HG03342 (cell line): Measurements from ENCODE around the gene RAB40C.

Experiments
- ATAC-seq: cut with Tn5 transposase; IDR thresholded peaks from one replicate; pipeline ENCODE4 v1.9.1; 2021; ENCODE audit warnings: mild to moderate bottlenecking, moderate library complexity; ENCODE audit not compliant: unreplicated experiment

Gene RAB40C

DNA sequence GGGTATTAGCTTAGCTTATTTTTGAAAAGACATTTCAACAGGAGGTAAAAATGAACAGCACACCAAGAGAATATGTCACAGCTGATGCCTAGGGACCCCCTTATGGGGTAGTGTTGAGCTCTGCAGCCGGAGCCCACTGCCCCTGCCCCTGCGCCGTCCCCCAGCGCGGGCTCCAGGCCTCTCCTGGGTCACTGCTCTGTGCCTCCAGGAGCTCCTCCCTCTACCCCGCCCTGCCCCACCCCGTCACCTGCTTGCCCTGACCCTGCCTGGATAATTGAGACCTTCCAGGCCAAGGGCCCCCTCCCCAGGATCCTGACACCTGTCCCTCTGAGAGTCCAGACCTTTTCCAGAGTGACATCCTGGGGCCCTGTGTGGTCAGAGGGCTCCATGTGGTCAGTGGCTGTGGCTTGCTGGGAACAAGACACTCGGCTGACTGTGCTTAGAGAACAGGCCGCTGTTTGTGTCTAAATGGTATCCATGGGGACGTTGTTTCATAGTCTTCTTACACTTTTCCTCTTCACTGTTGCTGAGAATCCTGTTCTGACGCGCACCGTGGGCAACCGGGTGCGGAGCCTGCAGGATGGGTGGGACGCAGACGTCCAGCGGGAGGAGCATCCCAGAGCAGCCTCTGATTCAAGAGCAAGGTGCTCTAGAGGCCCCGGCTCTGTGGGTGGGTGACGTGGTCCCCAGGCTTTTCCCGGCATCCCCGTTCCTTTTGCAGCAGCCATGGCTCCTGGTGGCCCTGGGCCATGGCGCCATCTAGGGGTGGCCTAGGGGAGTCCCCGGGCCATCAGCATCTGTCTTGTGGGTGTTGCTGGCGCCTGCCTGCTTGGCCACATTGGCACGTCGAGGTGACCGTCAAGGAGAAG is 20.9 kb downstream of the RAB40C start:
- ATAC-seq = no peak

DNA sequence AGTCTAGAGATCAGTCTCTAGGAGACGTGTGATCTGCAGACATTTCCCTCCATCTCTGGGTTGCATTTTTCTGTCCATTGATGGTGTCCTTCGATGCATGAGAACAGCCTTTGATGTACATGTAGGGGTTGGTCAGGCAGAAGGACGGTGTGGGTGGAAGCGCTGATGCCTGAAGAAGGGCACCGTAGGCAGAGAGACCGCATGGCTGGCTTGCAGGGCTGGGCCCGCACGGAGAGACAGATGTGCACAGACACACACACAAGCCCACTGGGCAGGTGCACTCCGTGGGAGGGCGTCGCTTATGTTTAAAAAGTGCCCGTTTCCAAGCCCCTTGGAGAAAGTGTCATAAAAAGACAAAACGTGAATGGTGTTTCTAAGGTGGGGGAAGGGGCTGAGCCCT is 25.3 kb downstream of the RAB40C start:
- no peak for ATAC-seq

DNA sequence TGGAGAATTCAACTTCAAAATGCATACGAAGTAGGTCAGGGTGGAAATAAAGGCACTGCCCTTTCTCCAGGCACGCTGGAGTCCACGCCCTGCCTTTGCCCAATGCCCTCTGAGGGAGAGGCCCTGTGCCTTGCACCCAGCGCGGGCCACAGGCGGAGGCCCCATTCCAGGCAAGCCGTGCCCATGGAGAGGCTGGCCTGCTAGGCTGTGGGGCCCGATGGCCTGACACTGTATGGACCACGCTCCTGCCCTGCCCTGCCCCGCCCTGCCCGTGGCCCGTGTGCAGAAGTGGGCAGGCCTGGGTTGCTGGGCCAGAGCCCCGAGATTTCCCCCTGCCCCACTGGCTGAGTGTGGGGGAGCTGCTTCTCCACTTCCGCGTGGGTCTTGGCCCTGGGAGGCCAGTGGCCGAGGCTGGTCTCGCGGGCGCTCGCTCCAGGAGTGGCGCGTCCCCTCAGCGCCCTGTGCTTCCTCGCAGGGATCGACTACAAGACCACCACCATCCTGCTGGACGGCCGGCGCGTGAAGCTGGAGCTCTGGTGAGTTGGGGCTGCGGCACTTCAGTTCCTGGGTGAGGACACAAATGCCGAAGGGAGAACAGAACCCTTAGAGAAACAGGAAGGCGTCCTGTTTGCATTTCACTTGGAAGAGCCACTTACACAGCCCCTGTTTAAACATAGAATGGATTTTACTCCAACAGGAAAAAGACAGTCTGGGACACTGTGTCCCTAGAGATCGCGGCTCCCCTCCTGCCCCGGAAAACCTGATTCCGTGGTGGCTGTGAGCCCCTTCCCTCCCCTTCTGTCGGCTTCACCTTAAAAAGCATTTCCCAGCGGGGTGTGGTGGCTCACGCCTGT is 27.1 kb downstream of the RAB40C start:
- ATAC-seq = no peak

DNA sequence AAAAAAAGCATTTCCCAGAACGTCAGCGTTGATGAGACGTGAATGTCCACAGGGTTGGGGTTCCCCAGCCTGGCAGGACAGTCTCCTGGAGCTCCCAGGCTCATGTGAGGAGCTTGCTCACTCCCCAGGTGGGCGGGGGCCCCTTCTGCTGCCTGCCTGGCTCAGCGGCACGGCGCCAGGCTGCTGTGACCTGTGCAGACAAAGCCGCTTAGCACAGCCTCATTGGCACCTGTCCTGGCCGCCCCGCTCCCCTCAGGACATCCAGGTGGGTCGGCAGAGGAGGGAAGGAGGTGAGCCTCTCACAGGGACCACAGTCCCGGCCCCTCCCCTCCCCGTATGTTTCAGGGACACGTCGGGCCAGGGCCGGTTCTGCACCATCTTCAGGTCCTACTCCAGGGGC is 28.0 kb downstream of the RAB40C start:
- ATAC-seq = no peak

DNA sequence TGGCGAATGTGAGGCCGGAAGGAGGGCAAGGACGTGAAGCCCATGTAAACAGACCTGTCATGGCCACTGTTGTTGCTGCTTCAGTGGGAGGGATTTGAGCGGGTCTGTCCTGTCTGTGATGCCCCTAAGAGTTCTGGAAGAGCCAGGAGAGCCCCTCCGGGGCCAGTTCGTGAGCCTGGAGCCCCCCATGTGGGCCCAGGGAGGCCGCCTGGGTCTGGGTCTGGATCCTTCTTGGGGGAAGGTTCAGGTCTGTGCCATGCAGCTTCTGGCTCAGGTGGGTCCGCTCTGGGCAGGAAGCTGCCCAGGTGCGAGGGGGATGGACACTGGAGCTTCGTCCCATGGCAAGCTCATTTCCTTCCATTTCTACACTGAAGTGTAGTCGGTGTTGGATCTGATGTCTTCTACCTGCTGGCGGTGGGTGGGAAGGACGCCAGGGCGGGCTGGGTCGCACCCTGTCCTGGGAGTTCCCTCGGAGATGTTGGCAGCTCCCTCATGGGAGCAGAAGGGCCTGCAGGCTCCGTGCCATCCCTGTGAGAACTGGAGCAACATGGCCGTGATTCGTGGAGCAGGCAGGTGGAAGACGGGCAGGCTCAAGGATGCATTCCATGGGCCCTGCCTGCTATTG is 29.7 kb downstream of the RAB40C start:
- no peak for ATAC-seq

DNA sequence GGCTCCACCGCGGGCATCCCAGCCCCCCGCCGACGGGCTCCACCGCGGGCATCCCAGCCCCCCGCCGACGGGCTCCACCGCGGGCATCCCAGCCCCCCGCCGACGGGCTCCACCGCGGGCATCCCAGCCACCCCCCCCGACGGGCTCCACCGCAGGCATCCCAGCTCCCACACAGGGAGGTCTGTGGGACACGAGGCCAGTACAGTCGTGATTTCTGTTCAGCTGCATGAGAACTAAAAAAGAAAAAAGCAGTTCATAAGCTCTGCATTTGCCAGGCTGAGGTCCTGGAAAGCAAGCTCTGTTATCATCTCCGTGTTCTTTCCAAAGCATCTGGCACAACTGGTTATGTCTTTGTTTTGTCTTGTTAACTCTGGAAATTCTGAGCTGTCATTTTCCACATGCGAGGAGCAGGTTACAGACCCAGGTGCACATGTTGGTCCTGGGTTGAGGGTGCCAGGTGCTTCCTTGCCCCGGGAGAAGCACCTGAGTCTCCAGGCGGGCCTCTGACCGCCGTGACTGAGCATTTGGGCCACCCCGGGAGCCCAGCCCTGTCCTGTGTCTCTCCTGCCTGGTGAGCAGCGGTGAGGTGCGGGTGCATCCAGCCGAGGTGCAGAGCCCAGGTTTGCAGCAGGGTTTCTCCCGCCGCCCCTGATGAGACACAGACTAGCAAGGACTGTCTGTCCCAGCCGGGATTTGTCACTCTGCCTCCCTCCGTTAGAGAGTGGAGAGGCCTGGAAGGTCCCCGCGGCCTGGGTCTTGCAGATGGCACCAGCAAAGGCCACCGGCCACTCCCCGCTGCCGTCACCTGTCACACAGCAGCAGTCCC is 31.0 kb downstream of the RAB40C start:
- ATAC-seq = no peak

DNA sequence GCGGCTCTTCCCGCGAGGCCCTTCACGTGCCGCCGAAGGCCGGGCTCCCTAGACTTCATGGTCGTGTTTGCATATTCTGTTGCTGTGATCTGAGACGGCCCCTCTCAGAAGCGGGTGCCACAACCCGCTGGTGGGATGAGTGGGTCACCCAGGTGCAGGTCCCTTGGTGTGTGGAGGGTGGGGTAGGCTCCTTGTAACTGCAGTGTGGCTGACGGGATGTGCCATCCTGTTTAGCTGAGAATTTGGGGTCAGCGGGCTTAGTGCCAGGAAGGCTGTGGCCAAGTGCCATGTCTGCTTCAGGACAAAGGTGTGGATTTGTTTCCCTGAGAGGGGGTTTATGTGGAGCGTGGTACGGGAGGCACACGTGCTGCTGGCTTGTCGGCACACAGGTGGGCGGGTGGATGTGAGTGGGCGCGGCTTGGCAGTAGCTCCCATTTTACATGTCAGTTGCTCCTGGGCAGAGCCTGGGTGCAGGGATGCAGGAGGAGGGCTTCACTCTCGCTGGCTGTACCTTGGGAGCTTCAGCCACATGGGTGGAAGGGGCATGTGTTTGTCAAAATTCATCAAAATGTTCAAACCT is 31.8 kb downstream of the RAB40C start:
- ATAC-seq = no peak

DNA sequence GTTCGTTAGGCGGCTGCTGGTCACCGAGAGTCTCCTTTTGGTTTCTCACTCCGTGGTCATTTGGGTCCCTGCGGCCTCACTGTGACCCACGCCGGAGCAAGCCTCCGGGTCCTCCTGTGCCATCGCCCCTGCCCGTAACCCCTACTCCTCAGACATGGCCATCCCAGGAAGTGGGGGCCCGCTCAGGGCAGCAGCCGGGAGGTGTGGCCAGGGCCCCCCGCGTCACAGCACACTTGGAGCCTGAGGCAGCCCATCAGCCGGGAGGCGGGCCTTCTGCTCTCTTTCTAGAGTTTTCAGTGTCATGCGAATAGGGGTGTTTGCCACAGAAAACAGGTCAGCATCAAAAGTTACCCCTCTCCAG is 33.0 kb downstream of the RAB40C start:
- ATAC-seq = no peak

DNA sequence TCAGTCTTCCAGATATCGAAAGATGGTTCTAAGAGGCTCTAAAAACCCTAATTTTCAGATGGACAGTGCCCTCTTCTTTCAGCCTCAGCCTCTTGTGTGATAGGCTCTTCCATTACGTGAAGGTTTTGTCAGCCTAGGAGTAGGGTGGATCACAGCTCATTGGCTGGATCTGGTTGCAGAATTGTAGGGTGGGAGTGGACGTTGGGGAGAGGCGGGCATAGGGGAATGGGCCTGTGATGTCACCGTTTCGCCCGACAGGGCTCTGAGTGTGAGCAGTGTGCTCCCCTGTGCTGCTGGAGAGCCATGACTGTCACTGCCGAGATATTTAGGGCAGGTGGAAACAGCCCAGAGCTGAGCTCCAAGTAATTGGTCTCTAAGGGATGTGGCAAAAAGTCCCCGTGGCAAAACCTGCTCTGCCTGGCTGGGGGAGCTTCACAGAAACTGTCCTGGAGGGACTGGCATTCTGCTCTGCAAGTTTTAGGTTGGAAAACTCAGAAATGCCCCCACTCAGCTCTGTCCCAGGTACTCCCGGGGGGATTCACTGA is 34.7 kb downstream of the RAB40C start:
- ATAC-seq = no peak

DNA sequence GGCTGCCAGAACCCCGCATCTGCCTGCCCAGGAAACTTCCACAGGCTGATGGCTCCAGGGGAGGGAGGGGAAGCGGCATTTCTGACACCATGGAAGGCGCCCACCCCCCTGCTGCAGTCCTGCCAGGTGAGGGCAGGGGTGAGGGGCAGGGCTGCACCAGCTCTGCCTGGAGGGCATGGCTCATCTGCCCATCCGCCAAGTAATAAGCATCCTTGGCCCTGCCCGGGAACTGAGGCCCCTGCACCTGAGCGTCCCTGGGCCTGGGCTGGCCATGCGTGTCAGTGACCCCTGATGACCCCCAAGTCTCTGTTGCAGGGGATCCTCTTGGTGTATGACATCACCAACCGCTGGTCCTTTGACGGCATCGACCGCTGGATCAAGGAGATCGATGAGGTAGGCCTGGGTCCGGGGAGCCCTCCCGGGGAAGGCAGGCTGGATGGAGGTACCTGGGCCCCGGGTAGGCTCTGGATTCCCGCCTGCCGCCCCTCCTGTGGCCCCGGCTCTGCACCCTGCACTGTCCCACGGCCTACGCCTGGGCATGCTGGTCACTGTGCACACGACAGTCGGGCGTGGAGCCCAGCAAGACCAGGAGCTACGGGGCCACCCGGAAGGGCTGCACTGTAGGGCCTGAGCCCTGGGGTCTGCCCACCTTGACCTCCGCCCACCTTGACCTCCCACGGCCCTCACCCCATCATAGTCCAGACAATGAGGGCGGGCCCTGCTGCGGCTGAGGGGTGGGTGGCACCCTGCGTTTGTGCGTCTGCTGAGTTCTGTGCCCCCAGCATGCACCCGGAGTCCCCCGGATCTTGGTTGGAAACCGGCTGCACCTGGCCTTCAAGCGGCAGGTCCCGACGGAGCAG is 35.5 kb downstream of the RAB40C start:
- no peak for ATAC-seq

DNA sequence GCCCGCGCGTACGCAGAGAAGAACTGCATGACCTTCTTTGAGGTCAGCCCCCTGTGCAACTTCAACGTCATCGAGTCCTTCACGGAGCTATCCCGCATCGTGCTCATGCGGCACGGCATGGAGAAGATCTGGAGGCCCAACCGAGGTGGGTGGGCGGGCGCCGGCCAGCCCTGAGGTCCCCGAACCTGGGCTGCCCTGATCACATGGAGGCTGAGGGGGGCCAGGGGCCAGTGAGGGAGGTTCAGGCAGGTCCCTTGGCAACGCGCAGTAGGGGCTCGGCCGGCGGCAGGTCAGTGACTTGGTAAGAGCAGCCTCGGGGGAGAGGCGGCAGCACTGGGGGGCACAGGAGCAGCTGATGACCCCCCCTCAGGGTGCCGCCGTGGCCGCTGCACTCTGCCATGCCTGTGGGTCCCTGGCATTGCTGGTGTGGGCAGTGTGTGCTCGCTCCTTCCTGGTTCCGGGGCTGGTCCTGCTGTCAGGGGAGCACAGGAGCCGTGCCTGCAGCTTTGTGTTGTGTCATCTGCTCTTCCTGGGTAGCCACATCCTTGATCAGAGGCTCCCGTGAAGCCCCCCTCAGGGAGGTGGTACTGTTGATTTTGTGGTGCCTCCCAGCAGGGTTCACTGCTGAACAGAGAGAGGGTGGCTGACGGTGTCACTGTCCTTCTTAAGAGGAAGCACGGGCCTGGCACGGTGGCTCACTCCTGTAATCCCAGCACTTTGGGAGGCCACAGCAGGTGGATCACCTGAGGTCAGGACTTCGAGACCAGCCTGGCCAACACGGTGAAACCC is 36.3 kb downstream of the RAB40C start:
- no peak for ATAC-seq

DNA sequence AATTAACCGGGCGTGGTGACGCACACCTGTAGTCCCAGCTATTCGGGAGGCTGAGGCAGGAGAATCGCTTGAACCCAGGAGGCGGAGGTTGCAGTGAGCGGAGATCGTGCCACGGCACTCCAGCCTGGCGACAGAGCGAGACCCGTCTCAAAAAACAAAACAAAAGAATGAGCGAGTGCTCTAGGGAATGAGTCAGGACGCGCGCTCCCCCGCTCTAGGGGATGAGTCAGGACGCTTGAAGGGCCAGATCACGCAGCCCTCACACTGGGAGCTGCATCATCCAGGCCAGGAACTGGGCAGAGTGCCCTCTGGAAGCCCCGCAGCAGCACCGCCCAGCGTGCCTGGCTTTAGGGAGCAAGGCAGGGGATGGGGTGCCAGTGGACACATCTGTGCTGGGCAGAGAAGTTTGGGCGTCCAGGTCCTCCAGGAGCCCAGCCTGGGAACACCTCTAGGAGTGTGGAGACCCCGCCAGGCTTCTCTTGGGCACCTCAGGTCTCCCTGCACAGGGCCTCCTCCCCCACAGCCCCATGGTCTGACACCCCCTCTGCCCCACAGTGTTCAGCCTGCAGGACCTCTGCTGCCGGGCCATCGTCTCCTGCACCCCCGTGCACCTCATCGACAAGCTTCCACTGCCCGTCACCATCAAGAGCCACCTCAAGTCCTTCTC is 37.1 kb downstream of the RAB40C start:
- ATAC-seq = no peak

DNA sequence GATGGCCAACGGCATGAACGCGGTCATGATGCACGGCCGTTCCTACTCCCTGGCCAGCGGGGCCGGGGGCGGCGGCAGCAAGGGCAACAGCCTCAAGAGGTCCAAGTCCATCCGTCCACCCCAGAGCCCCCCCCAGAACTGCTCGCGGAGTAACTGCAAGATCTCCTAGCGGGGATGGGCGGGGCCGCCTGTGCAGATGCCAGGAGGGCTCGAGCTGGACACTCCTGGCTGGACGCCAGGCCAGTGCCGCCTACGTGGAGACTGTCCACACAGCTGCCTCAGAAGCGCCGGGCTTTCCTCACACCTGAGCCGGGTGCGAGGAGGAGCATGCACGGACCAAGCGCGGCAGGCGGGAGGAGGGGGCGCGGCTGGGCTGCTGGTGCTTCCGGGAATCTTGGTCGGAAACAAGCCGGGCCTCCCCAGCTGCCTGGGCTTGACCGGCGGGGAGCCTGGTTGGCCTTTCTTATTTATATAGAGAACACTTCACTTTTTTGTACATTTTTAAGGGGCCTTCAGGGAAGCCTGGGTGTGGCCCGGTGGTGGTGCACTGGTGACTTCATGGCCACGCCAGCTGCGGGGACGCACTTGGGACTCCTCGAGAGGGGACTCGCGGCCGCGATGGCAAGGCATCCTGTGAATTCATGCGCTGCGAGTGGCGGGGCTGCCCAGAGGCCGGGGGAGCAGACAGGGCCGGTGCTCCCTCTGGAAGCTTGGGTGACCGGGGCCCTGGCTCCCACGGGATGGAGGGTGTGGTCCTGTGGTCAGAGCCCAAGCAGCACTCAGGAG is 37.8 kb downstream of the RAB40C start:
- ATAC-seq = no peak

DNA sequence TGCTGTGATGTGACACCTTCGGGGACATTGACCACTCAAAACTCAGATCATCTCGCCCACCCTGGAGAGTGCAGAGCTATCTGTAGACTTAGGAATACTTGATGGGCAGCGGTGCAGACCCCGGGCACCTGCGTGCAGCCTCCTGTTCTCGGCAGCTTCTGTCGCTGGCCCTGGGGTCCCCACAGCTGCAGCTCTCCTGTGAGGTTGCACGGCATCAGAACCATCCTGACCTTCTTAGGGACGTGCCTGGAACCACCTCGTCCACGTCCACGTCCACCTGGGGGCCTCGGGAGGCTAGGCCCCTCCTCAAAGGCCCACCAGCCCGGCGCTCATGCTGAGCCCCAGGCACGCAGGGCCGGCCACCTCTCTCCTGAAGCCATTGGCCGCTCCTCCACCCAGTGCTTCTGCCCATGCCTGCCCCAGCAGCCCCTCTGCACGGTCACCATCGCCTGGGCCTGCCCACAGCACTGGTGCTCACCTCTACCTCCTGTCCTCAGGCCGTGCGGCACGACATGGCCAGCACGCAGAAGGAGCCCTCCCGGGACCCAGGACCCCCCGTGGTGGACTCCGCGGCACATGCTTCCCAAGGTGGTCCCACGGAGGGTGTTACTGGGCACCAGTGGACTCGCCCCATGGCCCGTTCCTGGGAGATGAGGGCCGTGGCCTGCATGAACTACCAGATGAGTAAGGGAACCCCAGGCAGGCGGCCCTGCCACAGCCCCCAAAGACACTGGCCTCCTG is 38.6 kb downstream of the RAB40C start:
- ATAC-seq = no peak

DNA sequence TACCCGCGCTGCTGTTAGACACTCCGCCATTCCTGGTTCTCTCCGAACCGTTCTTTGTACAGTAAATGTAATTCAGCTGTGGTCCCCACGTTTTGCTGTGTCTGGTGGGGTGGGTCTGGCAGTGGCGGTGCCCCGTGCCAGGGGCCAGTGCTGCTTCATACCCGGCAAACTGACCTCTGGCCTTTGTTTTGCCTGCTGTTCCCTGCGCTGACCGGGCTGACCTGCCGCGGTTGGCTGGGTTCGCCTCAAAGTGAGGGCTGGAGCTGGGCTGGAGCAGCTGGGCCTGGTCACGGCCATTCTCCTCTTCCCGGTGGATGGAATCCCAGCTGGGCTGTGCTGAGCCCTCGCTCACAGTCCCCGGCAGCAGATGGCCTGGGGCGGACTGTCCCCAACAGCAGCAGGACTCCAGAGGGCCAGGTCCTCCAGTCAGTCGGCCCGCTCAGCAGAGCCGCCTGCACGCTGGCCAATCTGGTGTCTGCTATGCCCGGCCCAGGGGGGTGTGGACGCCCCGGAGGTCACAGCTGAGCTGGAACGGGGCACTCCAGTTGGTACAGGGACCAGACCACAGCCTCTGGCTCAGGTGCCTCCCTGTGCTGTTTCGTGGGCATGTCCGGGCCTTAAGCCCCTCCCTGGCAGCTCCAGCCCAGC is 39.4 kb downstream of the RAB40C start:
- no peak for ATAC-seq

DNA sequence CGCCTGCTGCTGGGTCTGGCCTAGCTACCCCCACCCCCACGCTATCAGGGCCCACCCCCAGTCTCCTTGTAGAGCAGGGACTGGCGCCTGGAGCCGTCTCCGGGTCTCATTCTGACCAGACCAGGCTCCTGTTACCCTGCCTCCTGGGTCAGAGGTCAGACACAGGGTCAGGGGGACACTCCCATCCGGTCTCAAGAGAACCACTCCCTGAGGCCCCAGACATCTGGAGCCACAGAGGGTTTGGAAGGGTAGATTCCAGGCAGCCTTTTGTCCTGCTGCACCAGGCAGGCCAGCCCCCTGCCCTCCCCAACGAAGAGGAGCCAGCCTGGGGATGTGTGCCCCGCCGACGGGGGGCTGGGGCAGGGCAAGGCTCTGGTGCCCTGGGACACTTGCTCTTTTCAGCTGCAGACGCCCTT is 40.0 kb downstream of the RAB40C start:
- no peak for ATAC-seq
